GM23248 (cell line): Measurements from ENCODE around the gene CHRD. TPM values are rescaled to one million over a fixed set of nuclear protein-coding genes. Genes with fewer than 3 reads are reported as not detected.

ENCODE experiments used
- DNase-seq: peaks from one replicate; pipeline ENCODE4 v3.0.0-alpha.2; 2015
- H2AFZ ChIP-seq: fragments of 200-600 bp; sonication (generic); 2 replicates; pipeline ENCODE4 v1.6.1; 2016; ENCODE audit warnings: antibody characterized with exemption
- H3F3A ChIP-seq: fragments of 200-600 bp; sonication (generic); 2 replicates; pipeline ENCODE4 v1.6.1; 2016; ENCODE audit warnings: mild to moderate bottlenecking, antibody characterized with exemption, mixed run types; ENCODE audit not compliant: insufficient read depth
- H3K27ac ChIP-seq: fragments of 200-600 bp; sonication (generic); 2 replicates; pipeline ENCODE4 v1.5.1; 2016; ENCODE audit warnings: mild to moderate bottlenecking
- H3K27me3 ChIP-seq: fragments of 200-600 bp; sonication (generic); replicated peaks from 2 replicates; pipeline ENCODE4 v1.6.1; 2016; ENCODE audit warnings: mild to moderate bottlenecking; ENCODE audit not compliant: insufficient read depth
- H3K36me3 ChIP-seq: fragments of 200-600 bp; sonication (generic); 2 replicates; pipeline ENCODE4 v1.6.1; 2016; ENCODE audit warnings: low read depth, mild to moderate bottlenecking
- H3K4me1 ChIP-seq: fragments of 200-600 bp; sonication (generic); 2 replicates; pipeline ENCODE4 v1.6.1; 2016; ENCODE audit warnings: mild to moderate bottlenecking; ENCODE audit not compliant: insufficient read depth
- H3K4me2 ChIP-seq: fragments of 200-600 bp; sonication (generic); one replicate; pipeline ENCODE4 v1.6.1; 2016; ENCODE audit warnings: mild to moderate bottlenecking; ENCODE audit not compliant: unreplicated experiment
- H3K4me3 ChIP-seq: fragments of 200-600 bp; sonication (generic); 2 replicates; pipeline ENCODE4 v1.5.1; 2016; ENCODE audit warnings: mild to moderate bottlenecking
- H3K79me2 ChIP-seq: fragments of 200-600 bp; sonication (generic); 2 replicates; pipeline ENCODE4 v1.6.1; 2016; ENCODE audit warnings: mild to moderate bottlenecking; ENCODE audit not compliant: insufficient read depth
- H3K9ac ChIP-seq: fragments of 200-600 bp; sonication (generic); 2 replicates; pipeline ENCODE4 v1.6.1; 2016; ENCODE audit warnings: mild to moderate bottlenecking
- H3K9me2 ChIP-seq: fragments of 200-600 bp; sonication (generic); 2 replicates; pipeline ENCODE4 v1.6.1; 2016; ENCODE audit warnings: mixed run types, mild to moderate bottlenecking, moderate library complexity; ENCODE audit not compliant: insufficient read depth
- H3K9me3 ChIP-seq: fragments of 200-600 bp; sonication (generic); one replicate; pipeline ENCODE4 v1.6.1; 2017; ENCODE audit warnings: low read depth
- H4K20me1 ChIP-seq: fragments of 200-600 bp; sonication (generic); 2 replicates; pipeline ENCODE4 v1.6.0; 2016; ENCODE audit not compliant: insufficient read depth
- EZH2 ChIP-seq: fragments of 200-600 bp; sonication (generic); IDR thresholded peaks from 2 replicates; pipeline ENCODE4 v1.6.1; 2018; ENCODE audit warnings: antibody characterized with exemption, mild to moderate bottlenecking; ENCODE audit not compliant: insufficient read depth, poor library complexity, severe bottlenecking
- EZH2phosphoT487 ChIP-seq: fragments of 200-600 bp; sonication (generic); IDR thresholded peaks from 2 replicates; pipeline ENCODE4 v1.6.1; 2018; ENCODE audit warnings: antibody characterized with exemption, moderate library complexity, mild to moderate bottlenecking, low read depth; ENCODE audit not compliant: insufficient read depth
- WGBS, 2 experiments: methylation state at CpG; one replicate each; pipeline ENCODE4 v1.1.6; 2015 to 2017; ENCODE audit warnings: low lambda C conversion rate in 2 of 2, low coverage in 1 of 2; ENCODE audit errors: missing lambda C conversion rate in 2 of 2; 5-methylcytosine and 5-hydroxymethylcytosine counted together
- in situ Hi-C: fragments of 300-500 bp; cut with MboI; formaldehyde crosslinking; loops from 2 replicates; pipeline ENCODE4 v1.15.0; 2020
- polyA plus RNA-seq: library from polyadenylated mRNA; unstranded; fragments of >200 nt; fragmentation: Nextera tagmentation; extraction: Ambion mirVana; gene quantifications from 2 replicates; pipeline ENCODE4 v1.2.1, GENCODE V29; 2016
- total RNA-seq: library from RNA; depleted of rRNA; stranded (reverse); fragments of >200 nt; shearing (Covaris generic); gene quantifications from 2 replicates; pipeline ENCODE4 v1.2.3, GENCODE V29; 2014

CHRD gene
- total and polyA plus RNA-seq, 2 experiments from 2014 or later = 0.15 to 0.22 TPM

- Histone ChIP-seq H3F3A (peaks cover 15% of the 10 kb centered on the region), H3K9ac (no peak overlapping the region), H3K36me3 (no peaks in the 10 kb centered on the region), H3K4me1 (peaks cover 39% of the 10 kb centered on the region), H3K4me3 (no peak overlapping the region), H4K20me1 (no peaks in the 10 kb centered on the region), H3K27ac (no peak overlapping the region), H2AFZ (no peak overlapping the region), H3K27me3 (no peaks in the 10 kb centered on the region), H3K9me2 (no peaks in the 10 kb centered on the region), H3K9me3 (no peaks in the 10 kb centered on the region), H3K4me2 (no peak overlapping the region), H3K79me2 (peaks cover 39% of the 10 kb centered on the region)
- DNase-seq = no peak
- in situ Hi-C loops = no loop called here
- TF ChIP-seq EZH2 (no peak), EZH2phosphoT487 (no peak)
- 87 to 95% methylated on average over 7 of the region's 7 CpGs for WGBS, 2 experiments
Measured at GRCh38 chr3:184341925-184342324, 37.9 kb upstream of the CHRD start.

- 72 to 79% methylated on average over 5 of the region's 5 CpGs for WGBS, 2 experiments
- in situ Hi-C loops = no loop called here
- no peak for DNase-seq
Measured at GRCh38 chr3:184343200-184343876, 36.5 kb upstream of the CHRD start.

GRCh38 chr3:184344579-184345316 lies 35.1 kb upstream of the CHRD start:
- TF ChIP-seq EZH2 (no peak), EZH2phosphoT487 (no peak)
- H4K20me1 ChIP-seq = no peaks in the 10 kb centered on the region
- no peaks in the 10 kb centered on the region for H3K9me2 ChIP-seq

More at GRCh38 chr3:184343200-184343876, 36.5 kb upstream of the CHRD start:
- no peak for TF ChIP-seq EZH2phosphoT487
- no peak for TF ChIP-seq EZH2
- Histone ChIP-seq H2AFZ (no peak overlapping the region), H3K4me2 (no peak overlapping the region), H3K9ac (no peak overlapping the region), H3K4me3 (no peak overlapping the region), H3K36me3 (no peaks in the 10 kb centered on the region), H3K9me2 (no peaks in the 10 kb centered on the region), H3K27ac (no peak overlapping the region), H3K79me2 (peaks cover 26% of the 10 kb centered on the region), H3K9me3 (no peaks in the 10 kb centered on the region), H3K4me1 (peaks cover 25% of the 10 kb centered on the region), H3K27me3 (no peaks in the 10 kb centered on the region), H4K20me1 (no peaks in the 10 kb centered on the region), H3F3A (peaks cover 7% of the 10 kb centered on the region; the same call in 1 of the 2 replicates)

GRCh38 chr3:184345317-184346144 lies 34.3 kb upstream of the CHRD start:
- Histone ChIP-seq H3K9me2 (no peaks in the 10 kb centered on the region), H3K4me3 (no peak overlapping the region), H3K9me3 (no peaks in the 10 kb centered on the region), H3K27me3 (no peaks in the 10 kb centered on the region), H3K9ac (peak overlapping the region; percentile 27), H3K4me2 (peak overlapping the region; percentile 17), H3K79me2 (peaks cover 4% of the 10 kb centered on the region; the same call in 1 of the 2 replicates), H3F3A (peaks cover 4% of the 10 kb centered on the region; the same call in 1 of the 2 replicates), H3K4me1 (peaks cover 14% of the 10 kb centered on the region), H3K27ac (peak overlapping the region; percentile 33), H4K20me1 (no peaks in the 10 kb centered on the region), H2AFZ (0 out of 2 replicates have a peak overlapping the region, but pooled peaks have one; percentile 13), H3K36me3 (no peaks in the 10 kb centered on the region)
- in situ Hi-C loops = no loop called here
- 17 to 21% methylated on average over 14 of the region's 14 CpGs for WGBS, 2 experiments
- DNase-seq = peak; percentile 90
- TF ChIP-seq EZH2 (no peak), EZH2phosphoT487 (no peak)

More at GRCh38 chr3:184344579-184345316, 35.1 kb upstream of the CHRD start:
- Histone ChIP-seq H3K9ac (no peak overlapping the region), H3K27ac (no peak overlapping the region), H3K4me2 (no peak overlapping the region), H3K27me3 (no peaks in the 10 kb centered on the region), H3K9me3 (no peaks in the 10 kb centered on the region), H2AFZ (no peak overlapping the region), H3K36me3 (no peaks in the 10 kb centered on the region), H3K4me1 (peaks cover 17% of the 10 kb centered on the region), H3F3A (peaks cover 7% of the 10 kb centered on the region; the same call in 1 of the 2 replicates), H3K4me3 (no peak overlapping the region), H3K79me2 (peaks cover 12% of the 10 kb centered on the region)
- in situ Hi-C loops = no loop called here
- WGBS, 2 experiments = 72% methylated on average over 18 to 23 of the region's 24 CpGs
- DNase-seq = no peak
